Measurements from ENCODE around the gene CACNA1F. TPM values are rescaled to one million over a fixed set of nuclear protein-coding genes. Genes with fewer than 3 reads are reported as not detected.

Gene CACNA1F
- total RNA-seq, 2 experiments from 2014 or later = not detected

DNA sequence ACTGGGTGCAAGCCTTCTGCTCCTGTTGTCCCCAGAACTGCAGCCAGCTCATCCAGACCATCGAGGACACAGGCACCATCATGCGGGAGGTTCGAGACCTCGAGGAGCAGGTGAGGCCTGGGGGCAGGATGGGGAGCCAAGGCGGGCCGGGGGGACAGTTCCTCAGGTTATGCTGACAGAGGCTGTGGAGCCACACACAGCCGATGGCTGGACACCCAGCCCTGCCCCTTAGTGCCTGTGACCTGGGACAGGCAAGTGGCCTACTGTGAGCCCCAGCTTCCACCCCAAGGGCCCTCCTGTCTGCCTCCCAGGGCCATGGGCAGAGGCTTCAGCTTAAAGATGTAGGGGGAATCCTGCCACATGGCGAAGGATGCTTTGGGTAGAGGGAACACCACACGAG lies 16.5 kb upstream of the CACNA1F start:
- Histone ChIP-seq H3K4me3 (ENCODE audit: low read depth, low read length, poor library complexity, severe bottlenecking) (no peak overlapping the region), H3K4me2 (ENCODE audit: low read length) (no peak overlapping the region), H3K79me2 (ENCODE audit: insufficient read depth, low read depth, low read length) (no peaks in the 10 kb centered on the region), H3K4me1 (ENCODE audit: insufficient read depth, low read length, poor library complexity, severe bottlenecking) (no peaks in the 10 kb centered on the region), H2AFZ (ENCODE audit: low read length) (no peak overlapping the region), H3K9me2 (ENCODE audit: insufficient read depth, low read length) (no peaks in the 10 kb centered on the region), H3K27ac (ENCODE audit: low read depth, low read length, poor library complexity, severe bottlenecking) (no peak overlapping the region), H3K36me3 (ENCODE audit: insufficient read depth, low read length) (no peaks in the 10 kb centered on the region), H3K9me3 (ENCODE audit: low read length) (no peaks in the 10 kb centered on the region), H4K20me1 (ENCODE audit: insufficient read depth, low read length) (no peaks in the 10 kb centered on the region)
- no peak for DNase-seq (ENCODE audit: low spot score)
- intact Hi-C loops (cut with micrococcal nuclease; ENCODE audit: unreplicated experiment) = no loop called here
- CTCF ChIA-PET (ENCODE audit: unreplicated experiment) = no interaction called here
- POLR2A ChIA-PET = no interaction called here
- BruUV-seq (replicated peaks) = no TSS peak
- TF ChIP-seq EZH2phosphoT487 (IDR thresholded peaks at IDR 0.05; ENCODE audit: borderline replicate concordance, low read depth, low read length) (no peak), CTCF (conservative IDR thresholded peaks at IDR 0.05; ENCODE audit: low read length) (no peak)

DNA sequence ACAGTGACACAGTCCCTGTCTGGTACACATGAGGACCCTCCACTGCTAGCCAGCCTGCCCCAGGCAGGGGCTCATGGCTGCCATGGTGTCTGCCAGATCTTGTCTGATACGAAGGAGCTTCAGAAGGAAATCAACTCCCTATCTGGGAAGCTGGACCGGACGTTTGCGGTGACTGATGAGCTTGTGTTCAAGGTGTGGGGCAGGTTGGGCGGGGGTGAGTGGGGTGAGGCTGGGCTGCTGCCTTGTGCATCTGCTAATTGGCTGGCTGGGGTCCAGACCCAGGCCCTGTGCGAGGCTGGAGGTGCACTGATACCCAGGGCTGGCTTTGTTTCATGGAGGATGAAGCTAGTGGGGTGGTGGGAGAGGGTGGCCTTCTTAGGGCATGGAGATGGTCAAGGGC lies 15.9 kb upstream of the CACNA1F start:
- Histone ChIP-seq H3K9me3 (ENCODE audit: low read length) (no peaks in the 10 kb centered on the region), H2AFZ (ENCODE audit: low read length) (no peak overlapping the region), H4K20me1 (ENCODE audit: insufficient read depth, low read length) (no peaks in the 10 kb centered on the region), H3K4me2 (ENCODE audit: low read length) (no peak overlapping the region), H3K27ac (ENCODE audit: low read depth, low read length, poor library complexity, severe bottlenecking) (no peak overlapping the region), H3K4me1 (ENCODE audit: insufficient read depth, low read length, poor library complexity, severe bottlenecking) (no peaks in the 10 kb centered on the region), H3K36me3 (ENCODE audit: insufficient read depth, low read length) (no peaks in the 10 kb centered on the region), H3K4me3 (ENCODE audit: low read depth, low read length, poor library complexity, severe bottlenecking) (no peak overlapping the region), H3K9me2 (ENCODE audit: insufficient read depth, low read length) (no peaks in the 10 kb centered on the region), H3K79me2 (ENCODE audit: insufficient read depth, low read depth, low read length) (no peaks in the 10 kb centered on the region)
- intact Hi-C loops (cut with micrococcal nuclease; ENCODE audit: unreplicated experiment) = no loop called here
- no peak for TF ChIP-seq EZH2phosphoT487 (IDR thresholded peaks at IDR 0.05; ENCODE audit: borderline replicate concordance, low read depth, low read length)
- TF ChIP-seq CTCF (conservative IDR thresholded peaks at IDR 0.05; ENCODE audit: low read length) = no peak
- BruUV-seq (replicated peaks) = no TSS peak
- ChIA-PET POLR2A (no interaction called here), CTCF (ENCODE audit: unreplicated experiment) (interaction anchor here (0.6 kb wide), 1 partner anchor 22 kb away, joined by 4 read pairs; no protein-coding TSS in a partner anchor)
- no peak for DNase-seq (ENCODE audit: low spot score)

- no peaks in the 10 kb centered on the region for H3K36me3 ChIP-seq (ENCODE audit: insufficient read depth, low read length)
- no peak overlapping the region for H3K4me3 ChIP-seq (ENCODE audit: low read depth, low read length, poor library complexity, severe bottlenecking)
- intact Hi-C loops (cut with micrococcal nuclease; ENCODE audit: unreplicated experiment) = no loop called here
- H3K9me3 ChIP-seq (ENCODE audit: low read length) = no peaks in the 10 kb centered on the region
- no TSS peak for BruUV-seq (replicated peaks)
- H3K4me2 ChIP-seq (ENCODE audit: low read length) = no peak overlapping the region
- no peaks in the 10 kb centered on the region for H3K79me2 ChIP-seq (ENCODE audit: insufficient read depth, low read depth, low read length)
- no peaks in the 10 kb centered on the region for H3K4me1 ChIP-seq (ENCODE audit: insufficient read depth, low read length, poor library complexity, severe bottlenecking)
- ChIA-PET POLR2A (no interaction called here), CTCF (ENCODE audit: unreplicated experiment) (interaction anchor here (0.6 kb wide), 1 partner anchor 23 kb away, joined by 4 read pairs; no protein-coding TSS in a partner anchor)
- no peaks in the 10 kb centered on the region for H3K9me2 ChIP-seq (ENCODE audit: insufficient read depth, low read length)
- no peak overlapping the region for H3K27ac ChIP-seq (ENCODE audit: low read depth, low read length, poor library complexity, severe bottlenecking)
- no peaks in the 10 kb centered on the region for H4K20me1 ChIP-seq (ENCODE audit: insufficient read depth, low read length)
- no peak for TF ChIP-seq CTCF (conservative IDR thresholded peaks at IDR 0.05; ENCODE audit: low read length)
- no peak for TF ChIP-seq EZH2phosphoT487 (IDR thresholded peaks at IDR 0.05; ENCODE audit: borderline replicate concordance, low read depth, low read length)
- no peak for DNase-seq (ENCODE audit: low spot score)
- H2AFZ ChIP-seq (ENCODE audit: low read length) = no peak overlapping the region
Measured at GRCh38 chrX:49247916-49248811, 15.0 kb upstream of the CACNA1F start.

Measured in OCI-LY7 (cell line).